Dendritic cell treated with granulocyte-macrophage colony-stimulating factor and Interleukin-4, amounts not matched to agents 40 ng/mL and 50 ng/mL, for 4 days (primary cell): ENCODE results near the gene SMPD3.

Experiments used
- H3K27ac Mint-ChIP-seq: one replicate; pipeline ENCODE4 v1.8.0; 2022; ENCODE audit warnings: mild to moderate bottlenecking, mixed read lengths
- H3K27me3 Mint-ChIP-seq: one replicate; pipeline ENCODE4 v1.8.0; 2022; ENCODE audit warnings: mild to moderate bottlenecking, mixed read lengths
- H3K36me3 Mint-ChIP-seq: one replicate; pipeline ENCODE4 v1.8.0; 2022; ENCODE audit warnings: low read depth, mixed read lengths
- H3K4me1 Mint-ChIP-seq: one replicate; pipeline ENCODE4 v1.8.0; 2022; ENCODE audit warnings: low read depth, mixed read lengths
- H3K4me3 Mint-ChIP-seq: one replicate; pipeline ENCODE4 v1.8.0; 2022; ENCODE audit warnings: mild to moderate bottlenecking, moderate library complexity, mixed read lengths
- H3K9me3 Mint-ChIP-seq: one replicate; pipeline ENCODE4 v1.8.0; 2022; ENCODE audit warnings: mixed read lengths
- intact Hi-C: fragments of 100-400 bp; cut with micrococcal nuclease; formaldehyde crosslinking; loops from one replicate; pipeline ENCODE4 v1.15.0; 2022

The SMPD3 gene

DNA sequence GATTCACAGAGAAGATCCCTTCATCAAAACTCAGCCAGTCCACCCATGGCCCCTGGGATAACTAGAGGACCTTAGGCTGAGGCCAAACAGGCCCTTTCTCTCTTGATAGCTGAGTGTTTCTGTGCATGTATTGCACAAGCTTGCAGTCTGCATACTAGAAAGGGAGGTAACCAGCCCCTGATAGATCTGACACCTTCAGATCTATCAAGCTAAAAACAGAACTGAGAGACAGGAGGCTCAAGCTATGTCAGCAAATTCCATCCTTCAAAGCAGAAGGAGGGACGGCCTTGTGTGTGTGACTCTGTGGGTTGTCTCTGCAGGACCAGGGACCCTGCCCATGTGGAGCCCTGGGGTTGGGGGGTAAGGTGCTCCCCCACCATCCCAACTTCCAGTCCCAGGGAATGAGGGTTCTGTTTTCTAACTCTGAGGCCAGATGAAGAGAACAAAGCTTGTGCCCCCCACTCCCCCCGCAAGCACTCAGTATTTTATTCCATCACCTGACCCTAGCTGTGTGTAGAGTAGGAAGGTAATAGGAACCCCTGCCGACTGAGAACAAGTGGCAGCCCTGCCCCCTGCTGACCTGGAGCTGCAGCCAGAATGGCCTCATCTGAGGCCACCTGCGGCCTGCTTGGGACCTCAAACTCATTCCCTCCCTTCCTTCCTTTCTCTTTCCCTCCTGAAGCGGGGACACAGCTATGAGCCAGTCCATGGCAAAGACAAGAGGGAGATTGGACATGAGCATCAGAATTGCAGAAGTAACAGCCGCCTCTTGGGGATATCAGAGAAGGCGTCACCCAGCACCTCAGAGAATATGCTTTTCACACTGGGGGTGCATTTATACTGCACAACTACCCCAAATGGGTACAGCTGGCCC, 63.8 kb downstream of the SMPD3 start:
- H3K9me3 Mint-ChIP-seq, result no peaks in the 10 kb centered on the region
- H3K4me3 Mint-ChIP-seq, result no peak overlapping the region
- H3K36me3 Mint-ChIP-seq, result no peaks in the 10 kb centered on the region
- peak overlapping the region; percentile 61 for H3K27ac Mint-ChIP-seq
- H3K27me3 Mint-ChIP-seq, result peaks cover 29% of the 10 kb centered on the region
- H3K4me1 Mint-ChIP-seq, result peaks cover 32% of the 10 kb centered on the region
- intact Hi-C loops, result no loop called here

DNA sequence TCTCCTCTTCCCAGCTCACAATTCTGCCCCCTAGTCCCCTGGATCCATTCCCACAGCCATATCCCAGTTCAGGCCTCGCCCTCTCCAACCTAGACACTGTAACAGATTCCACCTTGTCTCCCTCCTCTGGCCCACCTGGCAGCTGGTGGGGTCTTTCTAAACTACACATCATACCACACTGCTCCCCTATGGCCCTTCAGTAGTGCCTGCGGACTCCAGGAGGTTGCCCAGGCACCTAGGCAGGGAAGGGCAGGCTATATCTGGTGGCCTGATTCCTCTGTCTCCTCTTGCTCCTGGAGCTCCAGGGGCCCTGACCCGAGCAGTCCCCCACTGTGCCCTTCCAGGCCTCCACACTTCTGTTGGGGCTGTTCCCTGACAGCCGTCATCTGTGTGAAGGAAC, 64.5 kb downstream of the SMPD3 start:
- Mint-ChIP-seq H3K4me1 (peaks cover 35% of the 10 kb centered on the region), H3K27me3 (peaks cover 36% of the 10 kb centered on the region), H3K9me3 (no peaks in the 10 kb centered on the region), H3K4me3 (no peak overlapping the region), H3K27ac (peak overlapping the region; percentile 61), H3K36me3 (no peaks in the 10 kb centered on the region)
- intact Hi-C loops, result no loop called here

DNA sequence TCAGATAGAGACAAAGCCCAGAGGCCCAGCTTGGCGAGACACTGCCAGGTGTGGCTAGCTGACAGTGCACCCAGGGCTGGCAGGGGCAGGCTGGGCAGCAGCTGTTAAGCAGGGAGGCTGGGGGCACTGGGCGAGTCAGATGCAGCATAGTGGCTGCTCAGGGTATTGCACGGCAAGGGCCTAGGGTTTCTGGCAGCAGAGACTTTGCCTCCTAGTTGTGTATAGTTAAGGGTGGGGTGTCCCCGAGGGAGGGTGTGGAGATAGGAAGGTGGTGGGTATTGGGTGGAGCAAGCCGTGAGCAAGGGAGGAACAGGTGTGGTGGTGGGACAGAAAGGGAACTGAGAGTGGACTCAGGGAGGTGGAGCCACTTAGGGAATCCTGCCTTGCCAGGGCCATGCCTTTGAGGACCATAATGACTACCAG, 66.0 kb downstream of the SMPD3 start:
- H3K36me3 Mint-ChIP-seq, result no peaks in the 10 kb centered on the region
- H3K4me1 Mint-ChIP-seq, result peaks cover 41% of the 10 kb centered on the region
- peaks cover 48% of the 10 kb centered on the region for H3K27me3 Mint-ChIP-seq
- H3K9me3 Mint-ChIP-seq, result no peaks in the 10 kb centered on the region
- no peak overlapping the region for H3K4me3 Mint-ChIP-seq
- H3K27ac Mint-ChIP-seq, result no peak overlapping the region
- intact Hi-C loops, result no loop called here

DNA sequence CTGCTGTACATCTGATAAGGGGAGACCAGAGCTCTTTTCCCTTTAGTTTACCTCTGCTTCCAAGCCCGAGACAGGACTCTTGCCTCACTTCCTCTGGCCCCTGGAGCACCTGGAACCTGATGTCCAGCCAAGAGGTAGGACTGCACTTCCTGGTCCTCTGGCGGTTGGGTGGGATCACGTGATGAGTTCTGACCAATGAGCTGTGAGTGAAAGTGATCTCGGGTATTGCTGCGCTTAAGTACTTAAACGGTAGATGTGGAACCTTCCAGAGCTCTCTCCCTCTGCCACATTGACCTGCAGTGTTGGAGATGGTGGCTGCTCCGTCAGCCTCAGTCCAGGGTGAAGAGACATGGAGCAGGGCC, 67.0 kb downstream of the SMPD3 start:
- H3K27me3 Mint-ChIP-seq, result peaks cover 52% of the 10 kb centered on the region

DNA sequence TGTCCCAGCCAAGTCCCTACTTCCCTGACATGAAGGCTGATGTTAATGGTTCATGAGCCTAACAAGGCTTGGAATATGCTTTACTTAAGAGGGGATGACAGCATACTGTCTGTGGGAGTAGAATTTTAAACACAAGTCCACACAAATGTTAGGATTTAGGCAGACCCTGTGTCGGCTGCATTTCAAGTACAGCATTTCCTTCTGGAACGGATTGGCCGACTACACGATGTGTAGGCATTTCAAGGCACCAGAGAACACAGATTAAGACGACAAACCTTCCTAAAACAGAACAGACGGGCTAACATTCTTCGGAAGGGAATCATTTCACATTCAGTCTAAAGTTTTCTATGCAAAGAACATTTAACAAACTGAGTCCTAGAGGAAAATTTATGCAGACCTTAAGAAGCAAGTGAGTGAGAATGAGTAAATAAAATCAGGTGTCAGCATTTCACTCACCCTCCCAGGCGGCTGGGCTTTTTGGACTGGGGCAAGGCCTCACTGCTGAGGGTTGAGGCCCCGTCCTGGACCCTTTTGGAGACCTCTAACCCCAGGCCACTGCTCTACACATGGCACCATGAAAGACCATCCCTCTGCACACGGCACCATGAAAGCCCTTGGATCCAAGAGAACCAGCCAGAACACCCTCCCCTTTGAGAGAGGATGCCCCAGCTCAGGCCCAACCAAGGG, 67.5 kb downstream of the SMPD3 start:
- intact Hi-C loops, result no loop called here
- H3K27me3 Mint-ChIP-seq, result peaks cover 54% of the 10 kb centered on the region
- no peaks in the 10 kb centered on the region for H3K36me3 Mint-ChIP-seq
- H3K4me3 Mint-ChIP-seq, result no peak overlapping the region
- H3K27ac Mint-ChIP-seq, result no peak overlapping the region
- peaks cover 41% of the 10 kb centered on the region for H3K4me1 Mint-ChIP-seq
- no peaks in the 10 kb centered on the region for H3K9me3 Mint-ChIP-seq

More for the DNA sequence above, 67.0 kb downstream of the SMPD3 start:
- Mint-ChIP-seq H3K4me3 (no peak overlapping the region), H3K36me3 (no peaks in the 10 kb centered on the region), H3K27ac (no peak overlapping the region), H3K9me3 (no peaks in the 10 kb centered on the region), H3K4me1 (peaks cover 41% of the 10 kb centered on the region)
- intact Hi-C loops, result no loop called here

DNA sequence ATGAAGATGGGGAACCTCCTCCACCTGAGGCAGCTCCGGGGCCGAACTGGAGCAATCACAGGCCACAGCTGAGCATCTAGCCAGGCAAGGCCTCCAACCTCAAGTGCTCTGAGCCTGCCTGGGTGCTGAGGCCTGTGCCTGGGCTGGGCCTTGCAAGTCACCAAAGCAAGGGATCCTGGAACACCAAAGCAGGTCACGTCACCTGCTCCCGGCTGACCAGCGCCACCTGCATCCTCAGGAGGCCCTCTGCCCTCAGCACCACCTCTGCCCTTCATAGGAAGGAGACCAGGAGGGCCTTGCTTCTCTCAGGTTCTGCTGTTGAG, 68.0 kb downstream of the SMPD3 start:
- no peak overlapping the region for H3K4me3 Mint-ChIP-seq
- H3K27ac Mint-ChIP-seq, result no peak overlapping the region
- H3K36me3 Mint-ChIP-seq, result no peaks in the 10 kb centered on the region
- H3K4me1 Mint-ChIP-seq, result peaks cover 38% of the 10 kb centered on the region
- intact Hi-C loops, result no loop called here
- peaks cover 53% of the 10 kb centered on the region for H3K27me3 Mint-ChIP-seq
- H3K9me3 Mint-ChIP-seq, result no peaks in the 10 kb centered on the region

DNA sequence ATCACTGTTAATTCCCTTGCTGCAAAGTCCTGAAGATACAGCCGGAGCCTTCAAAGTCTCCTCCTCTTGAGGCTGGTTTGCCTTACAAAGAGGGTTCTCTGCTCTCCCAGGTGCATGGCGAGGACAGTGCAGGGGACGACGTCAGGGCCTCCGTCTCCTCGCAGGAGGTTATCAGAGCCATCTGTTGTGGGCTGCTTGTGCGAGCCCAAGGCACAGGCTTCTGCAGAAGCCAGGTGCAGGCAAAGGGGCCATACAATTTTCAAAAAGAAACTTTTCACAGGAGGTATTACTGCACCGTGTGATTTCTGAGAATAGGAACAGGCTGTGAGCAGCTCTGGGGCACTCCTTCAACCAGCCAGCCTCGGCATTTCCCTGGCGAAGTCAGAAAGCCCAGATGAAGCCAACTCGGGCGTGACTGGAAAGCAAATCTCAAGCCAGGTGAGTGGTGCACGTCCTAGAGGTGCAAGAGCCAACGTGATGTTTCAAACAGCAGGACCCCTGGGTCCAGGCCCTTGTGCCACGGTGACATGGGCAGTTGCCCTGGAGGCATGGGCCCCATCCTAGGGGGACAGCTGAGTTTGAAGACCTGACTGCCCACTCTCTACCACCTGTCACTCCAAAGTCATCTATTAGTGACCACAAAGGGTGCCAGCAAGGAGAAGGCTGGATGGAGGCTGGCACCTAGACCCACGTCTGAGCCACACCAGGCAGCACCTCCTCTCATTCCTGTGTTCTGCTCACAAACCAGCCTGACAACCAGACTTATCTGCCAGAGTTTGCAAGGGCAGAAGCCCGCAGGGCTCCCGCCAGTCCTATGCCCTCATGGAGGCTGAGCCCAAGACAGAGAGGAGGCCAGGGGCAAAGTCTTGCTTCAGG, 68.6 kb downstream of the SMPD3 start:
- peaks cover 55% of the 10 kb centered on the region for H3K27me3 Mint-ChIP-seq
- no peaks in the 10 kb centered on the region for H3K9me3 Mint-ChIP-seq

DNA sequence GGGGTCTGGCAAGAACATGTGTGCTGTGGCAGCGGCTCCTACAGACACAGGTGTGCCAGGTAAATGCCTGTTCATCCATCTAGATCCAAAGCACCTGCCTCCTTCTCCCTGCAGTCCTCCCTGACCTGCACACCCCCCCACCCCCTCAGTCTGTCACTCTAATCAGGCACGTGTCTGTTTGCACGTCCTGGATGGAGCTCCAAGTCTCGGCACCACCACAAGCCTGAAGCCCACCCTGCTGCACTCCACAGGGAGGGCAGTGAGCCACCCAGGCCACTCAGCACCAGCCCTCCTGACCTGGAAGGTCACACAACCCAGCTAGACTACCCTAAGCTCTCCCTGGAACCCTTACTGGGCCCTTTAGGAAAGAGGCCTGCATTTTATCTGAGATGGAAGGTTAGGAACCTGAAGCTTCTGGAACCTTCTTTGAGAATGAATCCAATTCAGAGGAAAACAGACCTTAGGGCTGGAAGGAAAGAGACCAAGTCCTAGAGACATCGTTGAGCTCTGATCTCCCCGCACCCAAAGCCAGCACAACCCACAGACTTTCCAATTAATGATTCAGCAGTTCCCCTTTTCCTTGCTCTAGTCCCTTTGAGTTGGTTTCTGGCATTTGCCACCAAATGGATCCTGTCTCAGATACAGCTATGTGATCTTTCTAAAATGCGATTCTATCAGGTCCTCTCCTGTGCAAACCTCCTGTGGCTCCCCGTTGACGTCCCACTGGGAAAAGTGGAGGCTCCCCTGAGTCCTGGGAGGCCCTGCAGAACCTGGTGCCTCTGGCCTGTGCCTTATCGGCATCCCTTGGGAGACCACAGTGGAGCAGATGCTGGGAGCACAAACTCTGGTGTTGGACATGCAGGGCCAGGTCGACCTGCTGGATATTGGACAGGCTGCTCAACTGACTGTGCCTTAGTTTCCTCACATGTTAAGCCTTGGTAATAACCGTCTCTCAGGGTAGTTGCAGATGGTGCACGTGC, 69.6 kb downstream of the SMPD3 start:
- intact Hi-C loops, result no loop called here
- Mint-ChIP-seq H3K9me3 (no peaks in the 10 kb centered on the region), H3K4me3 (no peak overlapping the region), H3K4me1 (peaks cover 22% of the 10 kb centered on the region), H3K27me3 (peaks cover 58% of the 10 kb centered on the region), H3K36me3 (no peaks in the 10 kb centered on the region), H3K27ac (no peak overlapping the region)

More for the DNA sequence above, 68.6 kb downstream of the SMPD3 start:
- intact Hi-C loops, result no loop called here
- no peak overlapping the region for H3K27ac Mint-ChIP-seq
- peaks cover 32% of the 10 kb centered on the region for H3K4me1 Mint-ChIP-seq
- H3K4me3 Mint-ChIP-seq, result no peak overlapping the region
- no peaks in the 10 kb centered on the region for H3K36me3 Mint-ChIP-seq

DNA sequence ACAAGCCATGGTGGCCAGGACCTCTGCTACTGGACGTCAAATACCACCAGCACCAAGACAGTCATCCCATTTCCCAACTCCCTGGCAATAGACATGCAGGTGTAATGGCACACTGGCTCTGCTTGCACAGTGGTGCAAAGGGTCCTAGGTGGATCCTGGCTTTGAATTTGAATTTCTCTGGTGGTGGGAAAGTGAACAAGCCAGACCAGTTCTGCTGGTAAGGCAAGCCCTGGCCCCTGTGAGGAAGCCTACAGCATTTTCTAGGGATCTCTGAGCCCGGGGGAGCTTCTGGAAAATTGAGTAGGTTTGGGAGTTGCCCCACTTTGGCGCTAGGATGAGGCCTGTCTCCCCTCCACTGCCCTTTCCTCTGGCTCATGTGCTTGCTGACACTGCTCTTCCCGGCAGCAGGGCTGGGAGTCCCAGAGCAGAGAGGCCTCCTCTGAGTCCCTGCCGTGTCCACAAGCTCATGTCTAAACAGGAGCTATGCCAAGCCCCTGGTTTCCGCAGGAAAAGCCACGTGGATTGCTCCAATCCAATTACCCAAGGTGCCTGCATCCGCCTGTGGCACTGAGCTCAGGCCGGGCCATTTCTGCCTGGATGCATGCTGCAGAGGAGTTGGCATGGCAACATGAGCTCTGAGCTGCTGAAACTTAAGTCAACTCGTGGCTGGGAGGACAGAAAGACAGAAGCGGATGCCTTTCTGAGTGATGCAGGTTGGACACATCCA, 70.5 kb downstream of the SMPD3 start:
- peaks cover 66% of the 10 kb centered on the region for H3K27me3 Mint-ChIP-seq

DNA sequence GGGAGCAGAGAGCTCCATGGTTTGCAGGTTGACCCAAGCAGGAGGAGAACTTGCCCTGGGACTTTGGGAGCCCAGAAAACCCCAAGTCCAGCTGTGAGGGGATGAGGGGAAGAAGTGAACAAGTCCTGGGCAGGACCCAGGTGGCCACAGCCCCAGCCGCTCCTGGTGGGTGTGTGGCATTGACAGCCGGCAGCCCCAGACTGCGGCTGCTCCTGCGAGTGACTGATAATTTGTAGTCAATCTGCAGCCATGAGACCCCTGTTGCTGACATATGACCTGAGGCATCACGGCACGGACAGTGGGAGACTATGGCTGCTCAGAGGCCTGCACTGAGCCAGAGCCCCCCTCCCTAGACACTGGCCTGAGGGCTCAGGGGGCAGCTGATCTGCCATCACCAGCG, 71.1 kb downstream of the SMPD3 start:
- Mint-ChIP-seq H3K4me3 (no peak overlapping the region), H3K27me3 (peaks cover 66% of the 10 kb centered on the region), H3K27ac (no peak overlapping the region), H3K9me3 (no peaks in the 10 kb centered on the region), H3K4me1 (peaks cover 14% of the 10 kb centered on the region), H3K36me3 (no peaks in the 10 kb centered on the region)
- intact Hi-C loops, result no loop called here

More for the DNA sequence above, 70.5 kb downstream of the SMPD3 start:
- no peaks in the 10 kb centered on the region for H3K9me3 Mint-ChIP-seq
- H3K36me3 Mint-ChIP-seq, result no peaks in the 10 kb centered on the region
- intact Hi-C loops, result no loop called here
- no peak overlapping the region for H3K4me3 Mint-ChIP-seq
- peaks cover 19% of the 10 kb centered on the region for H3K4me1 Mint-ChIP-seq
- H3K27ac Mint-ChIP-seq, result no peak overlapping the region

DNA sequence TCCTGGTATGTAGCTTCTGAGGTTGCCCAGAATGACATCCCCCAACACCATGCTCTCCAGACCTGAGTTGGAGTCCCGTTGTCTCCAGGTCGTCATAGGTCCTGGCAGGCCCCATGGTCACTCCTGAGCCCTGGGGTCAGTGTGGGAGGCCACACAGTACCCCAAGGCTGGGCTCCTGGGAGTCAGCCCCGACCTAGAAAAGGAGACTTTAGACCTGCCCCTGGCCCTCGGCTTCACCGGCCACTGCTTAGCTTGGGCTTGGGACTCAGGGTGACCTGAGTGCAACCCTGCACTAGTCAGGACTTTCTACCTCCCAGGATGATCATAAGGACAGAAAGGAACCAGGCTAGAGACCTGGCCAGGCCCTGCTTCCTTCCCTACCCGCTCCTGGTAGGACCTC, 71.7 kb downstream of the SMPD3 start:
- Mint-ChIP-seq H3K4me3 (no peak overlapping the region), H3K9me3 (no peaks in the 10 kb centered on the region), H3K27me3 (peaks cover 68% of the 10 kb centered on the region), H3K27ac (no peak overlapping the region), H3K36me3 (no peaks in the 10 kb centered on the region), H3K4me1 (peaks cover 10% of the 10 kb centered on the region)
- intact Hi-C loops, result no loop called here

DNA sequence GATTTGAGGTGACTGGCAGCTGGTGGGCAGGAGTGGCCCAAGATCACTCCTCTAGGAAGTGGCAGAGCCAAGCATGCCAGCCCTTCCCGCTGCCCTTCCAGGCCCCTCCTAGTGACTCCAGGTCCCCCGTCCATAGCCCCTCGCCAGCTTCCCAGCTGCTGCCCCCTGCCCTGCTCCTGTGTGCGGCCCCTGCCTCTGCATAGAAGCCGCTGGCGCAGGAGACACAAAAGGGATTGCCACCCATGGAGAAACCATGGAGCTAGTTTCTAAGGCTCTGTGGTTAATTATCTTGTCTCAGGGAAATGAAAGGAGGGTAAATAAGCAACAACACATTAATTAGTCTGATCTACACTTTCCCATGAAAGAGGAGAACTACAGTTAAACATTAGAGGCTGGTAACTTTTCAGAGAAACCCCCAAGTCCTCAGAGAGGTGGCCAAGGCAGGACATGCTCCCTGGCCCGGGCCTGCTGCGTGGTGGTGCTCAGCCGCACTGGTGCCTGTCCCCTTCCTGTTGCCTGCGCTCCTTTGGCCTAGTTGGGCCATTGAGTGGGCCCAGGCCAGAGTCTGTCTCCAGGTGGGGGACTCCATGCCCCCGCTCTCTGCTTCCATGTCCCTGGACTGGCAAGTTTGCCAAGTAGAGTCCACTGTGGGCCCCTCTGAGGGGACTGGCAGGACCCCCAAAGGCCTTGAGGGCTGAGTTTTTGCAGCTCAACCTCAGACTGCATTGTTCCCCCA, 72.3 kb downstream of the SMPD3 start:
- no peaks in the 10 kb centered on the region for H3K9me3 Mint-ChIP-seq
- H3K4me1 Mint-ChIP-seq, result peaks cover 12% of the 10 kb centered on the region
- H3K27me3 Mint-ChIP-seq, result peaks cover 71% of the 10 kb centered on the region
- H3K36me3 Mint-ChIP-seq, result no peaks in the 10 kb centered on the region
- no peak overlapping the region for H3K27ac Mint-ChIP-seq
- intact Hi-C loops, result no loop called here
- H3K4me3 Mint-ChIP-seq, result no peak overlapping the region
